OCI-M2 (cell line): Measurements from ENCODE around the gene ZNF750.

ENCODE experiments used
- DNase-seq: peaks from one replicate; lab custom pipeline; 2025; ENCODE audit not compliant: unreplicated experiment; lab: John Stamatoyannopoulos, UW

ZNF750 gene

GRCh38 chr17:82839617-82840292, at the start of gene ZNF750:
TSS of gene ZNF750 (minus strand) at chr17:82840022. CDS start at chr17:82832454, 7,568 bp downstream.
- DNase-seq: no peak

- DNase-seq: no peak
Observed at GRCh38 chr17:82888583-82889495, 49.0 kb upstream of the ZNF750 start.

GRCh38 chr17:82887255-82888164, 47.7 kb upstream of the ZNF750 start:
- DNase-seq: no peak

GRCh38 chr17:82884970-82885353, 45.1 kb upstream of the ZNF750 start:
- no peak for DNase-seq

- DNase-seq: no peak
Observed at GRCh38 chr17:82884341-82884969, 44.6 kb upstream of the ZNF750 start.

- DNase-seq: no peak
Observed at GRCh38 chr17:82883419-82884031, 43.7 kb upstream of the ZNF750 start.

- DNase-seq: no peak
Observed at GRCh38 chr17:82882715-82883418, 43.0 kb upstream of the ZNF750 start.

- DNase-seq: no peak
Observed at GRCh38 chr17:82881900-82882714, 42.3 kb upstream of the ZNF750 start.

GRCh38 chr17:82881324-82881823, 41.6 kb upstream of the ZNF750 start:
- no peak for DNase-seq

GRCh38 chr17:82880620-82881323, 41.0 kb upstream of the ZNF750 start:
- DNase-seq: no peak

- DNase-seq: no peak
Observed at GRCh38 chr17:82879241-82879640, 39.4 kb upstream of the ZNF750 start.

GRCh38 chr17:82878527-82878926, 38.7 kb upstream of the ZNF750 start:
- no peak for DNase-seq

- no peak for DNase-seq
Observed at GRCh38 chr17:82876602-82877379, 37.0 kb upstream of the ZNF750 start.

- no peak for DNase-seq
Observed at GRCh38 chr17:82876149-82876548, 36.3 kb upstream of the ZNF750 start.

- DNase-seq: no peak
Observed at GRCh38 chr17:82875407-82875856, 35.6 kb upstream of the ZNF750 start.

GRCh38 chr17:82874011-82874835, 34.4 kb upstream of the ZNF750 start:
- DNase-seq: no peak
